ENCODE data around the gene ATG7.

The ATG7 gene

DNA sequence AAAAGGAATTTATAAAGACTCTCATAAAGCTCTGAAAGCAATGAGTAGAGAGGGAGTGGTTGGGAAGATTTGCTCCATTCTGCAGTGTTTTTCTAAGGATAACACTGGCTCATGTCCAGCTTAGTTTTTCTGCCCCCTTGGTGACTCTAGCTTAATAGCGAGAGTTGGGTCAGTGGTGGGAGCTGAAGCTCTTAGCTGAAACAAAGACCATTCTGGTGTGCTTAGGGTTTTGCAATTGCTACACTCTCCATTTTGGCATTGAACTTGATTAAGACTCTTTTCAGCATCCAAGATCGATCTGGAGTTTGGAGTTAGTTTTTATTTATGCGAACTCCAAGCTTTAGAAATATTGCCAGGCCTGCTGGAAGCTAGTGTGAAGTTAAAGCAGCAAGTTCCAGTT, 98.0 kb downstream of the ATG7 start:
- TF ChIP-seq, protein P1, sequence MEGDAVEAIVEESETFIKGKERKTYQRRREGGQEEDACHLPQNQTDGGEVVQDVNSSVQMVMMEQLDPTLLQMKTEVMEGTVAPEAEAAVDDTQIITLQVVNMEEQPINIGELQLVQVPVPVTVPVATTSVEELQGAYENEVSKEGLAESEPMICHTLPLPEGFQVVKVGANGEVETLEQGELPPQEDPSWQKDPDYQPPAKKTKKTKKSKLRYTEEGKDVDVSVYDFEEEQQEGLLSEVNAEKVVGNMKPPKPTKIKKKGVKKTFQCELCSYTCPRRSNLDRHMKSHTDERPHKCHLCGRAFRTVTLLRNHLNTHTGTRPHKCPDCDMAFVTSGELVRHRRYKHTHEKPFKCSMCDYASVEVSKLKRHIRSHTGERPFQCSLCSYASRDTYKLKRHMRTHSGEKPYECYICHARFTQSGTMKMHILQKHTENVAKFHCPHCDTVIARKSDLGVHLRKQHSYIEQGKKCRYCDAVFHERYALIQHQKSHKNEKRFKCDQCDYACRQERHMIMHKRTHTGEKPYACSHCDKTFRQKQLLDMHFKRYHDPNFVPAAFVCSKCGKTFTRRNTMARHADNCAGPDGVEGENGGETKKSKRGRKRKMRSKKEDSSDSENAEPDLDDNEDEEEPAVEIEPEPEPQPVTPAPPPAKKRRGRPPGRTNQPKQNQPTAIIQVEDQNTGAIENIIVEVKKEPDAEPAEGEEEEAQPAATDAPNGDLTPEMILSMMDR (IDR thresholded peaks at IDR 0.05; ENCODE audit: low read depth, low read length), result no peak
- H3K4me3 ChIP-seq (replicated peaks in 1 of 2; ENCODE audit: low read depth in 2 of 2, low read length in 2 of 2), result no peak overlapping the region
- DNase-seq (ENCODE audit: low read depth in 2 of 2), result peak in 1 of 2 donors; percentile 69

DNA sequence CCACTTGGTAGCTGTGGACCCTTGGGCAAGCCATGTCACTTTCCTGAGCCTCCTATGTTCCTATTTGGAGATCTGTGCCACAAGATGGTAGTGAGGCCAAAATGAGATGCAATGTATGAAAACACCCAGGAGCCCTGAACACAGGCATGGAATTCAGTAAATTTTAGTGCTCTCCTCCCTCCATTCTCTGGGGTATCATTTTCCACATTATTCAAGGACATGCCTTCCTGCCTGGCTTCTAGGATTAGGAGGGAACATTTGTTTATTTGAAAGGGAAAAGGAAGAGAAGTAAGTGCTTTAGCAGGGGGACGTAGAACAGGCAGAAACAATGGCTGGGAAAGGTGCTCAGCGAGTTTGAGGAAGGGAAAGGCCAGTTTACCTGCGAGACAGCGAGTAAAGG, 98.8 kb downstream of the ATG7 start:
- no peak for DNase-seq (ENCODE audit: low read depth in 2 of 2)
- no peak overlapping the region for H3K4me3 ChIP-seq (replicated peaks in 1 of 2; ENCODE audit: low read depth in 2 of 2, low read length in 2 of 2)
- TF ChIP-seq, protein P1 (IDR thresholded peaks at IDR 0.05; ENCODE audit: low read depth, low read length), result no peak

DNA sequence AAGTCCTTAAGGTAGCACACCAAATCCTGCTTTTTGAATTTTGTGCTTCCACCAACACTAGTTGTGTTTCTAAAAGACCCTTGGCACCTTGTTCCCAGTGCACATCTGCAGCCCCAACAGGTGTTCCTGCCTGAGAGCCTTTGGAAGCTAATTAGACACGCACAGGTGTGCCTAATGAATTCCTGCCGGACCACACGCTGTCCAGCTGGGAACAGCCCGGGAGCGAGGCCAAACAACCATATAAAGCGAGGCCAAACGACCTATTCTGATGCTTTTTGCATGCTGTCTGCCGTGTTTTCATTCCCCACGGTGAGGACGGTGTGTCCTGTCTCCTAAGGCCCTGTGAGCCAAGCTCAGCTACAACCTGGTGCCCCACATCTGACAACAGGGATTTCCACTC, 99.5 kb downstream of the ATG7 start:
- H3K4me3 ChIP-seq (replicated peaks in 1 of 2; ENCODE audit: low read depth in 2 of 2, low read length in 2 of 2), result no peak overlapping the region
- TF ChIP-seq, protein P1 (IDR thresholded peaks at IDR 0.05; ENCODE audit: low read depth, low read length), result no peak
- no peak for DNase-seq (ENCODE audit: low read depth in 2 of 2)

DNA sequence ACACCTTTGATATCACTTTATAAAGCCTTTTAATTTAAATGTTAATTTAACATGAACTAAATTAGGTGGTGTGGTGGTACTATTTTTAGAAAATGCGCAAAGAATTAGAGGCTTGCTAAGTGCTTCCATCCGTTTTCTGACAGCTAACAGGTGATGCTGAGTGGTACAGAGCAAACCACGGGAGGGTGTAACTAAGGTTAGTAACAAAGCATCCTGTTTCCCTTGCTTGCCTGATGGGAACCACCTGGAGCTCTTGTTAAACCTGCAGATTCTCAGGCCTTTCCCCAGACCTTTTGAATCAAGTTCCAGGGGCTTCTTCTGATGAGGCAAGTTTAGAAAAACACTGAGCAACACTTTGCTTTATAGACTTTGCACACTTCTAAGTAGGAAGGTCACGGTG, 101.0 kb downstream of the ATG7 start:
- TF ChIP-seq, protein P1 (IDR thresholded peaks at IDR 0.05; ENCODE audit: low read depth, low read length), result no peak
- H3K4me3 ChIP-seq (replicated peaks in 1 of 2; ENCODE audit: low read depth in 2 of 2, low read length in 2 of 2), result no peak overlapping the region
- no peak for DNase-seq (ENCODE audit: low read depth in 2 of 2)

DNA sequence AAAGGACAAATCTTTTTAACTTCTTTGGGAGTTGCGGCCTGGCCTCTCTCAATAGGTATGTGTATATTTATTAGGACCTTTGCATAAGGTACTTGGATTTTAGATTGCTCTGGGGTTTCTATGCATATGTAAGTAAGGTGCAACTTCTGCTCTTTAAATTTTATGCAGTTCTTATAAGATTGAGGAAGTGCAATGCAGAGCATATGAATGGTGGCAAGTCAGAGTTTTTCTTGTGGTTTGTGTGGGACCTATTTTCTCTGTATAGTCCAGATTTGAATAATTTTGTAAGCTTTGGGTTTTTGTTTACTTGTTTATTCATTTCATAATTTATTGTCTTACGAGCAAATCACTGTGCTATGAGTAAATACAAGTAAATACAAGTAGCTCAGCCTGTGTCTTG, 101.5 kb downstream of the ATG7 start:
- no peak for DNase-seq (ENCODE audit: low read depth in 2 of 2)
- TF ChIP-seq, protein P1 (IDR thresholded peaks at IDR 0.05; ENCODE audit: low read depth, low read length), result no peak
- H3K4me3 ChIP-seq (replicated peaks in 1 of 2; ENCODE audit: low read depth in 2 of 2, low read length in 2 of 2), result no peak overlapping the region

- no peak for DNase-seq (ENCODE audit: low read depth in 2 of 2)
- TF ChIP-seq, protein P1 (IDR thresholded peaks at IDR 0.05; ENCODE audit: low read depth, low read length), result no peak
- H3K4me3 ChIP-seq (replicated peaks in 1 of 2; ENCODE audit: low read depth in 2 of 2, low read length in 2 of 2), result no peak overlapping the region
Observed at GRCh38 chr3:11375333-11376088, 103.3 kb downstream of the ATG7 start.

GRCh38 chr3:11377719-11378118, 105.5 kb downstream of the ATG7 start:
- no peak overlapping the region for H3K4me3 ChIP-seq (replicated peaks in 1 of 2; ENCODE audit: low read depth in 2 of 2, low read length in 2 of 2)
- TF ChIP-seq, protein P1 (IDR thresholded peaks at IDR 0.05; ENCODE audit: low read depth, low read length), result no peak
- peak in 1 of 2 donors; percentile 24 for DNase-seq (ENCODE audit: low read depth in 2 of 2)
